GM21717 (cell line): ENCODE measurements around the gene CHKA.

ENCODE experiments used
- ATAC-seq: cut with Tn5 transposase; IDR thresholded peaks from one replicate; pipeline ENCODE4 v1.9.1; 2021; ENCODE audit warnings: mild to moderate bottlenecking, moderate library complexity; ENCODE audit not compliant: unreplicated experiment

Gene CHKA

DNA sequence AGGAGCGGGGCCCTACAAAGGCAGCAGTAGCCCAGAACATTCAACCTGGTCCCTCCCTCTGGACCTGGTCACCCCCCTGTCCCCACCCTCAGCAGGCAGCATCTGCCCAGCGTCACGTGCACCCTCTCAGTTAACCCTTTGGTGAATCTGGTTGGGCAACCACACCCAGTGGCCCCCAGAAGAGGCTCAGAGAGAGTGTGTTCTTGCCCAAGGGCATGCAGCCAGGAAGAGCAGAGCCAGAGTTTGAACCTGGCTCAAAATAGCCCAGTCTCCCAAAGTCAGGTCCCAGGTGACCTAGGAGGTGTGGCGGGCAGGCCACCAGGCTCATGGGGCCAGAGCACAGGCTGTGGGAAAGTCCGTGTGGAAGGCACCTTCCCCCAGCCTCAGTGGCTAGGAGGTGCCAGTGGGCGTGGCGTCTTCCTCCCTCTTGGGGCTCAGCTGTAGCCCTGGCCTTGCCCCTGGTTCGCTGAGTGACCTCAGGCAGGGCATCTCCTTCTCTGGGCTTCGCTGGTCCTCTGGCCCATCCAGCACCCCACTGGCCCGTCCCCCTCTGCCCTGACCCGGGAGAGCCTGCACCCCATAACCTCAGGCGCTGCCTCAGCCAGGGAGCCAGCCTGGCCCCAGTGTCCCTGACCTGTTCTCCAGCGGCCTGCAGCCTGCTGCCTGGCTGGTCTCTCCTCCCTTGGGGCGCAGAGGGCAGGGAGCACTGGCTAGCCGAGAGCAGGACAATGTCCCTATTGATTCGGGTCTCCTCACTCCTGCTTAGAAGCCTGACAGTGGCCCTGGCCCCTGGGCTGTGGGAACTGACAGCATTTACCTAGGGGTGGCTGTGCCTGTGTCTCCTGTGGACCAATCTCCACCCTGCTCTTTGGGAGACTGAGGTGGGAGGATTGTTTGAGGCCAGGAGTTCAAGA lies 104.0 kb downstream of the CHKA start:
- no peak for ATAC-seq

DNA sequence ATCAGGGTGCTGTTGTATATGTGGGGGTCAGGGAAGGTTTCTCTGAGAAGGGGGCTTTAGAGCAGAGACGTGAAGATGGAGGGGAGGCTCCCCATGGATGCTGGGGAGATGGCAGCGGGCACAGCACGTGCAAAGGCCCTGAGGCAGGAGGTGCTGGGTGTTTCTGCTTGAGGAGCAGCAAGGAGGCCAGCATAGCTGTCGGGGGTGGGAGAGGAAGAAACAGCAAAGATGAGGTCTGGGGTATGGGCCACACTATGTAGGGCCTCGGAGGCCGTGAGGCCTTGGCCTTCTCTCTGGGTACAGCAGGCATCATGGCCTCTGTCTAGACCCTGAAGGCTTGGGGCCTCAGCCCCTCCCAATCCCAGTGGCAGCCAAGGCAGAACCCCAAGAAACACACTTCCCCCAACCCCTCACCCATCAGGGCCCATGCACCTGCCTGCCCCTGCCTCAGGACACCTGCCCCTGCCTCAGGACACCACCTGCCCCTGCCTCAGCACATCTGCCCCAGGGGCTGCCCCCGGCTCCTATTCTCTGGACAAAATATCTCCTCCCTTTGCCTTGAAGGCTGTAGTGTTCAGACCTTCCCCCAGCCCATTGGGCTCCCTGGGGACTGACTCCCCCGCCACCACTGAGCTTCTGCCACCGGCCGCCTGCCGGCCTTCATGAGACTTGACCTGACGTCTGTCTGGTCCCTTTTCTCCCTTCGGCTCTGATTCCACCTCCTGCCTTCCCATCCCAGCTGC lies 104.9 kb downstream of the CHKA start:
- ATAC-seq, result no peak

DNA sequence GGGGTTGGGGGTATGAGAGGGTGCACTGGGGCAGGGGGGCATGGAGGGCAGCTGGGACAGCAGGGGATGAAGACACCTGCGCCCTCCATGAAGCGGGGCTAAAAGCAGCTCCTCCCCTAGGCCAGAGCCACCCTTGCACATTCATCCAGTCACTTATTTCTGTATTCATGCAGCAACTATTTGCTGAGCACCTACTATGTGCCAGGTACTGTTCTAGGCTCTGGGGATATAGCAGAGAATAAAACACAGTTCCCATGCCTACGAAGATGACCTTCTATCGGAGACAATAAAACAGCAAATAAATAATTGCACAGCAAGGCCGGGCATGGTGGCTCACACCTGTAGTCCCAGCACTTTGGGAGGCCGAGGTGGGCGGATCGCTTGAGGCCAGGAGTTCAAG lies 105.7 kb downstream of the CHKA start:
- ATAC-seq, result no peak

DNA sequence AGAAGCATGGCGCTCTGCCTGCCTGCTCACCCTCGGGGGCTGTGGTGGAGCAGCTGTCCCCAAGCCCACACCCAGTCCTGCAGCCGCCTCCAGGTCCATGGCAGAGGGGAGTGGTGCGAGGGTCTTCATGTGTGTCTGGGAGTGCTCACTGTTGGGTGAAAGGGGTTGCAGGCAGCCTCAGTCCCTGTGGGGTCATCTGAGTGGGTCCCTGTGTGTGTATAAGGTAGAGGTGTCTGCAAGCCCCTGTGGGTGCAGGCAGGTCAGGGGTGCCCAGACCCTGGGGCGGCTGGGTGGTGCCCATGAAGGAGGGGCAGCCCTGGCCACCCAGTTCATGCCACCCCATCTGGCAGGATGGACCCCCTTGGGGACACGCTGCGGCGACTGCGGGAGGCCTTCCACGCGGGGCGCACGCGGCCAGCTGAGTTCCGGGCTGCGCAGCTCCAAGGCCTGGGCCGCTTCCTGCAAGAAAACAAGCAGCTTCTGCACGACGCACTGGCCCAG lies 106.2 kb downstream of the CHKA start:
- ATAC-seq, result no peak

GRCh38 chr11:68014157-68014946 lies 106.8 kb downstream of the CHKA start:
- ATAC-seq, result no peak

- no peak for ATAC-seq
Observed at GRCh38 chr11:68013611-68014156, 107.5 kb downstream of the CHKA start.

DNA sequence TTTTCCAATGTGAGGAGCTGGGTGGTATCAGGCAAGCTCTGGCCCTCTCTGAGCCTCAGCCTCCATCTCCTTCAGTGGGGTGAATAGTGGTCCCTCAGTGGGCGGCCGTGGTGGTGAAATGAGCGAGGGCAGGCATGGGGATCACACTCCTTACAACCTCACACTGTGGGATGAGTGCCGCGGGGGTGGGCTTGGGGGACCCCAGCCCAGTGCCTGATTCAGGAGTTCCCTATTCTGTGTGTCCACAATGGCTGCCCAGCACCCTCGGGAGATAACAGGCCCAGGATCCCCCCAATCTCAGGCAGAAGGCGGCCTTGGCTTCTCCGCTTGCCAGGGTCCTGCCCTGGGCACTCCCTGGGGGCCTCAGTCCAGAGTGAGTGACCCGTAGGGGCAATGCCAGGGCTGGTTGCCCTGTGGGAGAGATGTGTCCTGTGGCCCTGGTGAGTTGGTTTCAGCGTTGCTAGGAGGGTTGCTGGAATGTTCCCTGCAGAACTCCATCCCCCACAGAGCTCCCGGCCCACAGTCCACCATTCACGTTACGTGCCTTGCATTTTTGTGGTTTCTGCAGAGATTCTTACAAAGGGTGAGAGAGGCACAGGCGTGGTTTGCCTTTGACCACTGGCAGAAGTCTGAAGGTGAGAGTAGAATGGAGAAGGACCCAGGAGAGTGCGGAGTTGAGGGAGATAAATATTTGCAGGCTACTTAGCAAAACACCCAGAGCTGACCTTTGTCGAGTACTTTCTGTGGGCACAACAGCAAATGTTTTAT lies 108.2 kb downstream of the CHKA start:
- no peak for ATAC-seq

DNA sequence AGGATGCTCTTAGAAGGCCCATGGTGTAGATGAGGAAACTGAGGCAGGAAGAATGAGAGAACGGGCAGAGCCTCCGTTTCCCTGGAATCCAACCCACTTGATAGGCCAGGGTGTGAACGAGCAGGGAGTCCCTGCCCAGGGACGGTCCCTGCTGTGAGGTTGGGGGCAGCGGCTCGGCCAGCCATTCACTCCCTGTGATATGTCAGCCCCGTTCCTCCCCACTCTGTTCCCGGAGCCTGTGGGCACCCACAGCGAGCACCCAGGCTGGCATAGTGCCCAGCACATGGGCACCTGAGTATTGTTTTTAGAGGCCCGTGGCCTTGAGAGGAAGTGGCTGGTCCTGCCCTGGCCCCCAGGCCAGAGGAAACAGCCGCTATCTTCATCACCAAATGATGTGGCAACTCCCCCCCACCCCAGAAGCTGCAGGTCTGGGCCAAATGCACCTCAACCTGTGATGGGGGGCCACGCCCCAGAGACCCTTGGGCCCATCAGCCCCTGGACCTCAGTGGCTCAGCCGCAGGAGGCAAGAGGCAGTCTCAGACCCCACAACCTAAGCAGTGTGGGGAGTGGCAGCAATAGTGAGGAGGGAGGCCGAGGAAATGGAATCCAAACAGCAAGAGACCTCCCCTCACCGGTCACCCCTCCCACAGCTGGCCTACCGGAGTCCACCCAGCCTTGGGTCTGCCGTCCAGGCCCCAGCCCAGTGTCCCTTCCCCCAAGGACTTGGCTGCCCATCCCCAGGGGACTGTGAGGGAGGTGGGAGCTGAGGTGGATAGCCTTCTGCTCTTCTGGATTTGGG lies 108.9 kb downstream of the CHKA start:
- ATAC-seq, result no peak

- no peak for ATAC-seq
Observed at GRCh38 chr11:68011051-68011943, 109.9 kb downstream of the CHKA start.

- ATAC-seq, result no peak
Observed at GRCh38 chr11:68010090-68011041, 110.8 kb downstream of the CHKA start, which contains the start of gene ALDH3B1. Gene ALDH3B1, plus strand, starts transcription at chr11:68010327. Its CDS starts 4,971 bp downstream, at chr11:68015298.

GRCh38 chr11:68009391-68010089 lies 111.6 kb downstream of the CHKA start:
- ATAC-seq, result no peak

- ATAC-seq, result no peak
Observed at GRCh38 chr11:68008381-68009337, 112.5 kb downstream of the CHKA start.

DNA sequence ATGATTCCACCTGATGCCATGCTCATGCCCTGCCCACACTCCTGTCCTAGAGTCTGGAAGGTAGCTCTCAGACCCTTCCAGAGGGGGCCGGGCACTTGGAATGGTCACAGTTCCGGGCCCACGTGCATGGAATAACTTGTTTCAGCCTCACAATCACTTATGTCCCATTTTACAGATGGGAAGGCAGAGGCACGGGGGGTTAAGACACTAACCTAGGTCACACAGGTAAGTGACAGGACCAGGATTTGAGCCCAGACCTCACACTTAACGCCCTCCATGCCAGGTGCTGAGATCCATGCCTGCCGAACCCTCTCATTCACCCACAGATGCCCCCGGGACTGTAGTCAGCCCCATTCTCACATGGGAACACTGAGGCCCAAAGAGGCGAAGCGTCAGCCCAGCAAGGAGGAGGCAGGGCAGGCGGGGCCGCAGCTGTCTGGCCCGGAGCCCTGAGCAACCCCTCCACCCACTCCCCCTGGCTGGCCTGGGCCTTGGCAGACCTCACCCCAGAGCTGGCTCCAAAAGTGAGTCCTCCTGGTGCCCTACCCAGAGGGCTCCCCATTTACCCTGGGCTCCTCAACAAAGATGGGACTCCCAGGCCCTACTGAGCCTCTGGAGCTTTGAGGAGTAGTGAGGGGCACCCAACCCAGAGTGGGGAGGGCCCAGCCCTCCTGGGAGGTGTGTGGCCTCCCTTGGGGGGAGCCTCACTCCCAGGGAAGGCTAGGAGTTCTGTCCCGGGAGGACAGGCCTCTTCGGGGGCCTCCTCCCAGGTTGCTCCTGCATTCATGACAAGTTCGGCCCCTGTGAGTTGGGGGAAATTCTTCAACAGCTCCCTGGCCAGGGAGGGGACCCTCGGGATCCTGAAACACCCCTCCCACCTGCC lies 113.4 kb downstream of the CHKA start:
- ATAC-seq, result no peak

DNA sequence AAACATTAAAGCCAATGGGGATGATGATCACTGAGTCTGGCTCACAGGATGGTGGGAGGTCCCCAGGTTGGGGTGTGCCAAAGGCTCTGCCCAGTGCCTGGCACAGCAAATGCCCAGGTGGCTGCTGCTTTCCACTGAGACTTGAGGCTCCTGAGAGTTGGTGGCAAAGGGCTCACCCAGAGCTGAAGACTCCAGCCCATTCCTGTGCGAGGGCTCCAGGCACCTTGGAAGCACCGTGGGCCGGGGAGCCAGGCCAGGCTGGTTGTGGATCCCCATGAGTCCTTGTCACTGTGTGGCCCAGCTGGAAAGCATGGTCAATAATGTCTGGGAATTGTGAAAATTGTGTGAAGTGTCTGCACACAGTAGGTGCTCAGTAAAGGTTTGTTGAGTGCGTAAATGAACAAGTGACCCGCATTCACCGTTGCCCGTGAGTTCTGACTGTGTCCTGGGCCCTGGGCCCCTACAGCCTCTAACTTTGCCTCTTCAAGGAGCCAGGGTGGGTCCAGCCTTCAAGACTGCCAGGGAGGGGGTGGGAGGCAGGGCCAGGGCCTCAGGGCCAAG lies 114.5 kb downstream of the CHKA start:
- ATAC-seq, result no peak
